RCC 7860 (cell line): ENCODE data around the gene LAG3.

Experiments used
- DNase-seq: peaks from one replicate; pipeline ENCODE4 v3.0.0-alpha.2; 2015; ENCODE audit warnings: low spot score
- FAIRE-seq: peaks from 2 replicates; lab custom pipeline; 2012; peaks lifted over from hg19 to GRCh38; lab: Jason Lieb, UNC

LAG3 gene

GRCh38 chr12:6771091-6771495, 1.2 kb upstream of the LAG3 start:
- FAIRE-seq = no peak

GRCh38 chr12:6771509-6772330, 600 bp upstream of the LAG3 start:
- no peak for FAIRE-seq
- DNase-seq = no peak

More at GRCh38 chr12:6771091-6771495, 1.2 kb upstream of the LAG3 start:
- no peak for DNase-seq

- FAIRE-seq (no peak), DNase-seq (no peak)
Measured at GRCh38 chr12:6772726-6773589, 638 bp downstream of the LAG3 start.

GRCh38 chr12:6773590-6774351, 1.5 kb downstream of the LAG3 start:
- DNase-seq (no peak), FAIRE-seq (no peak)

- FAIRE-seq = no peak
Measured at GRCh38 chr12:6774499-6775062, 2.3 kb downstream of the LAG3 start.

GRCh38 chr12:6775185-6776174, 3.2 kb downstream of the LAG3 start:
- DNase-seq (no peak), FAIRE-seq (no peak)

More at GRCh38 chr12:6774499-6775062, 2.3 kb downstream of the LAG3 start:
- DNase-seq = no peak

- FAIRE-seq (no peak), DNase-seq (no peak)
Measured at GRCh38 chr12:6777386-6777785, 5.1 kb downstream of the LAG3 start.

GRCh38 chr12:6778217-6778573, 5.9 kb downstream of the LAG3 start:
- FAIRE-seq = no peak

GRCh38 chr12:6778574-6779550, 6.5 kb downstream of the LAG3 start:
- peak; percentile 77 for DNase-seq
- peak; percentile 18 for FAIRE-seq

More at GRCh38 chr12:6778217-6778573, 5.9 kb downstream of the LAG3 start:
- DNase-seq = no peak

- FAIRE-seq = no peak
- DNase-seq = no peak
Measured at GRCh38 chr12:6779708-6780432, 7.5 kb downstream of the LAG3 start.

- DNase-seq (no peak), FAIRE-seq (no peak)
Measured at GRCh38 chr12:6780573-6780972, 8.3 kb downstream of the LAG3 start.

- FAIRE-seq = no peak
Measured at GRCh38 chr12:6782119-6782518, 9.8 kb downstream of the LAG3 start.

GRCh38 chr12:6782850-6783566, 10.7 kb downstream of the LAG3 start:
- DNase-seq (no peak), FAIRE-seq (no peak)

More at GRCh38 chr12:6782119-6782518, 9.8 kb downstream of the LAG3 start:
- no peak for DNase-seq

- FAIRE-seq = no peak
Measured at GRCh38 chr12:6783828-6784227, 11.5 kb downstream of the LAG3 start.

GRCh38 chr12:6784296-6784695, 12.0 kb downstream of the LAG3 start:
- DNase-seq (no peak), FAIRE-seq (no peak)

More at GRCh38 chr12:6783828-6784227, 11.5 kb downstream of the LAG3 start:
- no peak for DNase-seq

- DNase-seq = no peak
- FAIRE-seq = no peak
Measured at GRCh38 chr12:6784761-6785160, 12.4 kb downstream of the LAG3 start.
